Esophagus muscularis mucosa (tissue), 4 donors: ENCODE data around the gene SLC23A2. TPM values are rescaled to one million over a fixed set of nuclear protein-coding genes. Genes with fewer than 3 reads are reported as not detected.
"Not testable (repeated sequence)": the region's sequence is repeated elsewhere in the genome, so short reads cannot be mapped to it uniquely, and the experiment has no call there.

Source experiments
- DNase-seq: peaks from one replicate; pipeline ENCODE4 v3.0.0-alpha.2; 2017; ENCODE audit errors: extremely low spot score
- H3K27ac ChIP-seq, 4 donors: fragments of 200-600 bp; sonication (generic); replicated peaks in 1 of 4; 1 replicate in 3 of 4; 2 replicates in 1 of 4; pipeline ENCODE4 v1.5.1; 2016 to 2019; ENCODE audit warnings: mild to moderate bottlenecking in 1 of 4
- H3K27me3 ChIP-seq, 4 donors: fragments of 200-600 bp; sonication (generic); one replicate each; pipeline versions ENCODE4 v1.5.1 to v1.6.0; 2016 to 2019
- H3K36me3 ChIP-seq, 4 donors: fragments of 200-600 bp; sonication (generic); one replicate each; pipeline ENCODE4 v1.5.1; 2016 to 2019
- H3K4me1 ChIP-seq, 4 donors: fragments of 200-600 bp; sonication (generic); one replicate each; pipeline ENCODE4 v1.5.1; 2016 to 2019
- H3K4me3 ChIP-seq, 4 donors: fragments of 200-600 bp; sonication (generic); 1 replicate in 2 of 4; 2 replicates in 2 of 4; pipeline ENCODE4 v1.5.1; 2016 to 2019; ENCODE audit warnings: mild to moderate bottlenecking in 4 of 4, moderate library complexity in 1 of 4
- H3K9me3 ChIP-seq, 4 donors: fragments of 200-600 bp; sonication (generic); 1 replicate in 3 of 4; 2 replicates in 1 of 4; pipeline ENCODE4 v1.5.1; 2016 to 2019
- CTCF ChIP-seq, 3 experiments: fragments of 200-600 bp in 2 of 3; fragments of 450-650 bp in 1 of 3; sonication (generic) in 2 of 3; IDR thresholded peaks; one replicate each; pipeline ENCODE4 v1.5.1; 2017 to 2019; ENCODE audit warnings: antibody characterized with exemption in 3 of 3, mild to moderate bottlenecking in 2 of 3, moderate library complexity in 1 of 3
- EP300 ChIP-seq: sonication (generic); formaldehyde crosslinking; IDR thresholded peaks from one replicate; pipeline ENCODE4 v1.6.1; 2017; ENCODE audit warnings: antibody characterized with exemption
- POLR2A ChIP-seq: fragments of 450-650 bp; IDR thresholded peaks from one replicate; pipeline ENCODE4 v1.6.1; 2017; ENCODE audit warnings: antibody characterized with exemption, moderate library complexity, mild to moderate bottlenecking, low read depth
- POLR2AphosphoS5 ChIP-seq, 2 donors: sonication (generic); formaldehyde crosslinking; IDR thresholded peaks; one replicate each; pipeline ENCODE4 v1.6.1; 2017; ENCODE audit warnings: antibody characterized with exemption in 2 of 2
- WGBS: methylation state at CpG from one replicate; pipeline ENCODE4 v1.1.5; 2018; 5-methylcytosine and 5-hydroxymethylcytosine counted together
- intact Hi-C: fragments of 100-400 bp; cut with DNase I; formaldehyde crosslinking; loops from one replicate; pipeline ENCODE4 v1.15.1; 2023
- total RNA-seq, 4 donors: library from RNA; depleted of rRNA; stranded (reverse); fragments of >200 nt; gene quantifications; one replicate each; pipeline versions ENCODE4 v1.1.0 to v1.2.1, GENCODE V29; 2016

SLC23A2 gene
- total RNA-seq, 4 donors from 2014 or later = 8.7 to 16.0 (median 12.2) TPM

GRCh38 chr20:4924032-4924431 is 77.3 kb downstream of the SLC23A2 start:
- intact Hi-C loops = no loop called here

DNA sequence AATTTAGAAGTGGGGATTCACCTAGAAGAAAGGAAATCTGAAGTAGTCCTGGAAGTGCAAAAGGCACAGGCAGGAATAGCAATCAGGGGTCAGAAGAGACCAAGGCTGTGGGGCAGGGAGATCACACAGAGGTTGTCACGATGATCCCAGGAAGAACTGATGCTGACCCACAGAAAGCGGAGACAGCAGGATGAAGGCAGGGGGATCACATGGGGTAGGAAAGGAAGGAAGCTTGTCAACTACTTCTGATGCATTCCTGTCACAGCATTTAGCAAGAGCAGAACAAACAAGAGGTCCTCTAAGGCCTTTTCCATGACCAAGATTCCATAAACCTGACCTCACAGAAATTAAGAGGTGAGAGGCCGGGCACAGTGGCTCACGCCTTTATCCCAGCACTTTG is 79.1 kb downstream of the SLC23A2 start:
- intact Hi-C loops = no loop called here
- Histone ChIP-seq H3K36me3 (no peaks in the 10 kb centered on the region), H3K4me3 (no peak overlapping the region), H3K27me3 (no peaks in the 10 kb centered on the region), H3K4me1 (peaks cover 5 to 28% (median 20%) of the 10 kb centered on the region in 4 donors), H3K27ac (no peak overlapping the region), H3K9me3 (no peaks in the 10 kb centered on the region)
- DNase-seq = no peak
- WGBS = 93% methylated on average over 4 of the region's 4 CpGs
- TF ChIP-seq POLR2A (no peak), CTCF (IDR thresholded peaks at IDR 0.05) (no peak), EP300 (no peak), POLR2AphosphoS5 (IDR thresholded peaks at IDR 0.05) (no peak)

More at GRCh38 chr20:4924032-4924431, 77.3 kb downstream of the SLC23A2 start:
- H3K4me3 ChIP-seq = no peak overlapping the region
- WGBS = 91% methylated on average over 6 of the region's 6 CpGs
- no peak overlapping the region for H3K27ac ChIP-seq
- no peak for DNase-seq
- no peaks in the 10 kb centered on the region for H3K9me3 ChIP-seq
- H3K4me1 ChIP-seq = peaks cover 0 to 18% (median 9%) of the 10 kb centered on the region in 4 donors
- TF ChIP-seq POLR2AphosphoS5 (IDR thresholded peaks at IDR 0.05) = no peak
- TF ChIP-seq CTCF (IDR thresholded peaks at IDR 0.05) = no peak
- no peak for TF ChIP-seq POLR2A
- no peak for TF ChIP-seq EP300
- peaks cover 0 to 2% (median 0%) of the 10 kb centered on the region in 4 donors for H3K36me3 ChIP-seq
- no peaks in the 10 kb centered on the region for H3K27me3 ChIP-seq

DNA sequence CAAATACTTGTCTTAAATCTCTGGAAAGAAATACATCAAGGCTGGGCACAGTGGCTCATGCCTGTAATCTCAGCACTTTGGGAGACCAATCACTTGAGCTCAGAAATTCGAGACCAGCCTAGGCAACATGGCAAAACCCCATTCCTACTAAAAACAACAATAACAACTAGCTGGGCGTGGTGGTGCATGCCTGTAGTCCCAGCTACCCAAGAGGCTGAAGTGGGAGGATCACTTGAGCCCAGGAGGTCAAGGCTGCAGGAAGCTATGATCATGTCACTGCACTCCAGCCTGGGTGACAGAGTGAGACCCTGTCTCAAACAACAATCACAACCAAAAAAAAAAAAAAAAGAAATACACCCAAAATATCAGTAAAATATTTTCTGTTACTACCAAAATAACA is 80.0 kb downstream of the SLC23A2 start:
- H3K27ac ChIP-seq, H3K4me3 ChIP-seq, H3K27me3 ChIP-seq, intact Hi-C loops, H3K9me3 ChIP-seq, H3K36me3 ChIP-seq, DNase-seq: not testable (repeated sequence)
- WGBS = 90% methylated on average over 2 of the region's 2 CpGs
- peaks cover 5 to 29% (median 23%) of the 10 kb centered on the region in 4 donors for H3K4me1 ChIP-seq

- Histone ChIP-seq H3K4me3 (no peak overlapping the region), H3K36me3 (no peaks in the 10 kb centered on the region), H3K27ac (no peak overlapping the region), H3K9me3 (no peaks in the 10 kb centered on the region), H3K4me1 (peaks cover 1 to 26% (median 21%) of the 10 kb centered on the region in 4 donors), H3K27me3 (no peaks in the 10 kb centered on the region)
- 79% methylated on average over 3 of the region's 3 CpGs for WGBS
- TF ChIP-seq CTCF (IDR thresholded peaks at IDR 0.05) (no peak), POLR2A (no peak)
- DNase-seq = no peak
- intact Hi-C loops = no loop called here
Observed at GRCh38 chr20:4920655-4921054, 80.7 kb downstream of the SLC23A2 start.

DNA sequence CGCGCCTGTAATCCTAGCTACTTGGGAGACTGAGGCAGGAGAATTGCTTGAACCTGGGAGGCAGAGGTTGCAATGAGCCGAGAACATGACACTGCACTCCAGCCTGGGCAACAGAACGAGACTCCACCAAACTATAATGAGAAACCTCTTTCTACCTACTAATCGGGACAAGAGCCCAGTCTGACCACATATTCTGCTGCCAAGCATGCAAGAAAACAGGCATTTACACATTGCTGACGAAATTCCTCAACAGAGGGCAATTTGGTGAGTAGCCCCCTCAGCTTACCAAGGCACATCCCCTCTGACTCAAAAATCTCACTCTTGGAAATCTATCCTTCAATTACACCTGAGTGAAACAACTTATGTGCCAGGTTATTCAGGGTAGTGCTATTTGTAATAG is 81.2 kb downstream of the SLC23A2 start:
- Histone ChIP-seq H3K27ac (no peak overlapping the region), H3K36me3 (no peaks in the 10 kb centered on the region), H3K27me3 (no peaks in the 10 kb centered on the region), H3K9me3 (no peaks in the 10 kb centered on the region), H3K4me1 (peaks cover 0 to 23% (median 18%) of the 10 kb centered on the region in 4 donors), H3K4me3 (no peak overlapping the region)
- TF ChIP-seq CTCF (IDR thresholded peaks at IDR 0.05) = no peak
- no peak for TF ChIP-seq POLR2A
- no peak for TF ChIP-seq POLR2AphosphoS5 (IDR thresholded peaks at IDR 0.05)
- TF ChIP-seq EP300 = no peak
- 94% methylated on average over 6 of the region's 6 CpGs for WGBS
- intact Hi-C loops = no loop called here
- no peak for DNase-seq
